Parathyroid adenoma (tissue), 2 donors: Measurements from ENCODE around the gene ALG13.

ENCODE experiments used
- H2AFZ ChIP-seq: fragments of 300-600 bp; sonication (generic); one replicate; pipeline ENCODE4 v1.7.0; 2017; ENCODE audit warnings: antibody characterized with exemption, mild to moderate bottlenecking
- H3K27ac ChIP-seq: fragments of 300-600 bp; sonication (generic); one replicate; pipeline ENCODE4 v1.7.0; 2017
- H3K27me3 ChIP-seq: fragments of 300-600 bp; sonication (generic); one replicate; pipeline ENCODE4 v1.7.0; 2017; ENCODE audit warnings: low read length; ENCODE audit not compliant: control insufficient read depth, insufficient read depth
- H3K36me3 ChIP-seq: fragments of 300-600 bp; sonication (generic); one replicate; pipeline ENCODE4 v1.7.0; 2017; ENCODE audit warnings: low read length; ENCODE audit not compliant: control insufficient read depth, insufficient read depth
- H3K4me1 ChIP-seq: fragments of 300-600 bp; sonication (generic); one replicate; pipeline ENCODE4 v1.7.0; 2017; ENCODE audit warnings: control low read depth
- H3K4me2 ChIP-seq: fragments of 300-600 bp; sonication (generic); one replicate; pipeline ENCODE4 v1.7.0; 2017; ENCODE audit warnings: low read length
- H3K4me3 ChIP-seq: fragments of 300-600 bp; sonication (generic); one replicate; pipeline ENCODE4 v1.7.0; 2017; ENCODE audit warnings: low read depth, low read length
- H3K79me2 ChIP-seq: fragments of 300-600 bp; sonication (generic); one replicate; pipeline ENCODE4 v1.7.0; 2017; ENCODE audit warnings: control low read depth
- H3K9ac ChIP-seq: fragments of 300-600 bp; sonication (generic); one replicate; pipeline ENCODE4 v1.7.0; 2017; ENCODE audit warnings: mild to moderate bottlenecking
- H3K9me3 ChIP-seq: fragments of 300-600 bp; sonication (generic); one replicate; pipeline ENCODE4 v1.7.0; 2017; ENCODE audit warnings: low read length; ENCODE audit not compliant: control insufficient read depth
- TF ChIP-seq, protein P1 (sequence below): fragments of 300-600 bp; sonication (generic); IDR thresholded peaks from one replicate; pipeline ENCODE4 v1.7.0; 2017; ENCODE audit warnings: antibody characterized with exemption, mild to moderate bottlenecking
- donor health status: primary hyperparathyroidism.

The ALG13 gene

DNA sequence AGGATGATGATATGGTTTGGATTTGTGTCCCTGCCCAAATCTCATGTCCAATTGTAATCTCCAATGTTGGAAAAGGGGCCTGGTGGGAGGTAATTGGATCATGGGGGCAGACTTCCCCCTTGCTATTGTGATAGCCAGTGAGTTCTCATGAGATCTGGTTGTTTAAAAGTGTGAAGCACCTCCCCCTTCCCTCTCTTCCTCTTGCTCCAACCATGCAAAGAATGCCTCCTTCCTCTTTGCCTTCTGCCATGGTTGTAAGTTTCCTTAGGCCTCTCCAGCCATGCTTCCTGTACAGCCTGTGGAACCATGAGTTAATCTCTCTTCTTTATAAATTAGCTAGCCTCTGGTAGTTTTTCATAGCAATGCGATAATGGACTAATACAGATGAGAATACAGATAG, 19.7 kb upstream of the ALG13 start:
- H3K27ac ChIP-seq: no peak overlapping the region
- H3K79me2 ChIP-seq: no peaks in the 10 kb centered on the region
- TF ChIP-seq, protein P1, sequence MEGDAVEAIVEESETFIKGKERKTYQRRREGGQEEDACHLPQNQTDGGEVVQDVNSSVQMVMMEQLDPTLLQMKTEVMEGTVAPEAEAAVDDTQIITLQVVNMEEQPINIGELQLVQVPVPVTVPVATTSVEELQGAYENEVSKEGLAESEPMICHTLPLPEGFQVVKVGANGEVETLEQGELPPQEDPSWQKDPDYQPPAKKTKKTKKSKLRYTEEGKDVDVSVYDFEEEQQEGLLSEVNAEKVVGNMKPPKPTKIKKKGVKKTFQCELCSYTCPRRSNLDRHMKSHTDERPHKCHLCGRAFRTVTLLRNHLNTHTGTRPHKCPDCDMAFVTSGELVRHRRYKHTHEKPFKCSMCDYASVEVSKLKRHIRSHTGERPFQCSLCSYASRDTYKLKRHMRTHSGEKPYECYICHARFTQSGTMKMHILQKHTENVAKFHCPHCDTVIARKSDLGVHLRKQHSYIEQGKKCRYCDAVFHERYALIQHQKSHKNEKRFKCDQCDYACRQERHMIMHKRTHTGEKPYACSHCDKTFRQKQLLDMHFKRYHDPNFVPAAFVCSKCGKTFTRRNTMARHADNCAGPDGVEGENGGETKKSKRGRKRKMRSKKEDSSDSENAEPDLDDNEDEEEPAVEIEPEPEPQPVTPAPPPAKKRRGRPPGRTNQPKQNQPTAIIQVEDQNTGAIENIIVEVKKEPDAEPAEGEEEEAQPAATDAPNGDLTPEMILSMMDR: no peak
- H3K27me3 ChIP-seq: no peaks in the 10 kb centered on the region
- H3K4me3 ChIP-seq: no peak overlapping the region
- H2AFZ ChIP-seq: no peak overlapping the region
- H3K9ac ChIP-seq: no peak overlapping the region
- H3K4me1 ChIP-seq: no peaks in the 10 kb centered on the region
- H3K9me3 ChIP-seq: no peaks in the 10 kb centered on the region
- H3K4me2 ChIP-seq: no peak overlapping the region
- H3K36me3 ChIP-seq: no peaks in the 10 kb centered on the region

DNA sequence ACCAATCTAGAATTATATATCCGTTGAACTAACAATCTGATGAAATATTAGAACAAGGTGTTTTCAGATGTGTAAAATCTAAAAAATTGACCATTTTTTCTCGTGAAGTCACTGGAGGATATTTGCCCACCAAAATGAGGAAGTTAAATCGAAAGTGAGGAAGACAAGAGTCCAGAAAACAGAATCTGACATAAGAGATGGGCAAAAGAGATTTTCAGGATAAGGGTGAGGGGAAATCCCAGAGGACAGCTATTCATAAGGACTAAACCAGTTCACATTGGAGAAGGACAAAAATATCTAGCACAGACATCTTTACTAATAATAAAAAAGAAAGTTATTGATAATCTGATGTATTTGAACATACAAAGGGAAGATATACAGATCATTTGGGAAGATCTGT, 18.7 kb upstream of the ALG13 start:
- H3K4me1 ChIP-seq: no peaks in the 10 kb centered on the region

DNA sequence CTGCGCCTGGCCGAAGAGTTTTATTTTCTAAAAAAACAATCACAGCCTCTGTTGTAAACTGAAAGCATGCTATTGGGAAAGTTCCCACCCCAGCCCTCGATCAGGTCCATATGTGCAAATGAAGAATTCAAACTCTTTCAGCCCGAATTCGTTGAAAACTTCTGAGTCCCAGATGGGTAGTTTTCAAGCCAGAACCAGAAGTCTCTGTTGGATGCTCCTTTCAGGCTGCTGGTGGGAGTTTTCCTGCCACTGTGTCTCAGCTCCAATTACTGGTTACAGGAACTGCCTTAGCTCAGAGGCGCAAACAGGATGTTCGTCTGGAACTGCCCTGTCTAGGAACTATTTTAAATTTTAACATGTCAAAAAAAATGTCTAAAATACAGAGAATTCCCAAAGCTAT, 9.3 kb upstream of the ALG13 start:
- Histone ChIP-seq H3K4me3 (no peak overlapping the region), H3K4me2 (no peak overlapping the region), H2AFZ (no peak overlapping the region), H3K36me3 (no peaks in the 10 kb centered on the region), H3K4me1 (no peaks in the 10 kb centered on the region), H3K27me3 (no peaks in the 10 kb centered on the region), H3K27ac (no peak overlapping the region), H3K79me2 (no peaks in the 10 kb centered on the region), H3K9ac (no peak overlapping the region), H3K9me3 (no peaks in the 10 kb centered on the region)
- TF ChIP-seq, protein P1: no peak

More for the DNA sequence above, 18.7 kb upstream of the ALG13 start:
- Histone ChIP-seq H3K4me3 (no peak overlapping the region), H3K27ac (no peak overlapping the region), H3K9me3 (no peaks in the 10 kb centered on the region), H2AFZ (no peak overlapping the region), H3K36me3 (no peaks in the 10 kb centered on the region), H3K4me2 (no peak overlapping the region), H3K9ac (no peak overlapping the region), H3K79me2 (no peaks in the 10 kb centered on the region), H3K27me3 (no peaks in the 10 kb centered on the region)
- TF ChIP-seq, protein P1: no peak

DNA sequence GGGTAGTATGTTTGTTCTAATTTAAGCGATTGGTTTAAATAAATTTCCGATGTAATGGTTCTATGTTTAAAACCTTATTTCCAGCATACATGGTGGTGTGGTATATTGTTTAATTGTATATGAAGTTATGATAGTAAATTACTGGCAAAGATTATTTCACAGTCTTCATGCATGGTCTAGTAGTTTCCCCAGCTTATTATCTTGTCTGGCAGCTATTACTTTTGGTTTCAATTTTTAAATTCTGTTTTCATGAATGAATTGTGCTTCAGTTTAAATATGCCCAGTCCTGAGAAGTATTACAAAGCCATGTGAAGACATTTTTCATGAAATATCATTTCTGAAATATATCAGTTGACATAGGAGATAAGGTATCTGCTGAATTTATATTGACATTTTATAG, 6.3 kb downstream of the ALG13 start:
- TF ChIP-seq, protein P1: no peak
- no peaks in the 10 kb centered on the region for H3K36me3 ChIP-seq

DNA sequence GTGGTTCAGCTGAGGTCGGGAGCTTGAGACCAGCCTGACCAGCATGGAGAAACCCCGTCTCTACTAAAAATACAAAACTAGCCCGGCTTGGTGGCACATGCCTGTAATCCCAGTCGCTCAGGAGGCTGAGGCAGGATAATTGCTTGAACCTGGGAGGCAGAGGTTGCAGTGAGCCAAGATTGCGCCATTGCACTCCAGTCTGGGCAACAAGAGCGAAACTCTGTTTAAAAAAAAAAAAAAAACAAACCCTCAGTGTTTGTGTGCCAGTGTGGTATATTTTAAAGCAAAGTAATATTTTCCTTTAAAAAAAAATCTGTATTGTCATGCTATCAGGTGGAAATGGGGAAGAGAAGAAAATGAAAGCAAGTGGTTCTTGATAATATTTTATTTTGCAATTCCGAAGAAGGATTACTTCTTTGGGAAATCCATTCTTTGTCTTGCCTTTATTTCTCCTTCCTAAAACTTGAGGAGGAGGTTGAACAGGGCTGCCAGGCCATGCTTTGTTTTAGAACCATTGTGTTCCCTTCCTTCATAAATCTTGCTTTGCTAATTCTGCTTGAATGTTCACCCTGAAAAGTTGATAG, 14.4 kb downstream of the ALG13 start:
- Histone ChIP-seq H3K9me3 (no peaks in the 10 kb centered on the region), H3K9ac (no peak overlapping the region), H3K4me2 (no peak overlapping the region), H3K79me2 (no peaks in the 10 kb centered on the region), H3K27ac (no peak overlapping the region), H3K4me3 (no peak overlapping the region), H2AFZ (no peak overlapping the region), H3K36me3 (no peaks in the 10 kb centered on the region), H3K27me3 (no peaks in the 10 kb centered on the region), H3K4me1 (no peaks in the 10 kb centered on the region)
- TF ChIP-seq, protein P1: no peak

More for the DNA sequence above, 6.3 kb downstream of the ALG13 start:
- H3K9me3 ChIP-seq: no peaks in the 10 kb centered on the region
- H3K9ac ChIP-seq: no peak overlapping the region
- H3K4me2 ChIP-seq: no peak overlapping the region
- no peak overlapping the region for H3K4me3 ChIP-seq
- H3K79me2 ChIP-seq: no peaks in the 10 kb centered on the region
- H2AFZ ChIP-seq: no peak overlapping the region
- H3K4me1 ChIP-seq: peaks cover 2% of the 10 kb centered on the region
- H3K27me3 ChIP-seq: no peaks in the 10 kb centered on the region
- no peak overlapping the region for H3K27ac ChIP-seq
